ENCODE data around the gene PRKCQ.

Gene PRKCQ

GRCh38 chr10:6379015-6379776 lies 200.9 kb downstream of the PRKCQ start:
- DNase-seq: no peak
